HG02798 (cell line): ENCODE measurements around the gene KRTAP5-4.
"Not testable (repeated sequence)": the region's sequence is repeated elsewhere in the genome, so short reads cannot be mapped to it uniquely, and the experiment has no call there.

Source experiments
- ATAC-seq: cut with Tn5 transposase; IDR thresholded peaks from one replicate; pipeline ENCODE4 v1.9.1; 2021; ENCODE audit warnings: mild to moderate bottlenecking; ENCODE audit not compliant: unreplicated experiment, poor library complexity

The KRTAP5-4 gene

GRCh38 chr11:1575756-1576155, 46.2 kb downstream of the KRTAP5-4 start:
- ATAC-seq = not testable (repeated sequence)

- ATAC-seq = no peak
Observed at GRCh38 chr11:1574933-1575242, 47.0 kb downstream of the KRTAP5-4 start.

GRCh38 chr11:1574238-1574932, 47.6 kb downstream of the KRTAP5-4 start:
- ATAC-seq = peak; percentile 39

- no peak for ATAC-seq
Observed at GRCh38 chr11:1573903-1574237, 48.1 kb downstream of the KRTAP5-4 start.

GRCh38 chr11:1573077-1573902, 48.6 kb downstream of the KRTAP5-4 start:
- no peak for ATAC-seq

- ATAC-seq = peak; percentile 74
Observed at GRCh38 chr11:1572197-1573076, 49.5 kb downstream of the KRTAP5-4 start, which contains the start of gene DUSP8. Gene DUSP8, minus strand, starts transcription at chr11:1572271. Its CDS starts 6,445 bp downstream, at chr11:1565826.

GRCh38 chr11:1571760-1572196, 50.2 kb downstream of the KRTAP5-4 start:
- ATAC-seq = no peak
